WTC11 (cell line): ENCODE results near the gene CTXN1. TPM values are rescaled to one million over a fixed set of nuclear protein-coding genes. Genes with fewer than 3 reads are reported as not detected.
A peak's percentile ranks its signal among the peaks of the same experiment; 100 is the strongest.
"Not testable (repeated sequence)": the region's sequence is repeated elsewhere in the genome, so short reads cannot be mapped to it uniquely, and the experiment has no call there.

Experiments used
- ATAC-seq: fragments of 200-7000 bp; cut with Tn5 transposase; 2 replicates; pipeline ENCODE4 v1.10.0; 2021; ENCODE audit warnings: mild to moderate bottlenecking, moderate library complexity
- CTCF ChIA-PET: fragments of 300-600 bp; sonication (Branson Sonifier 250); formaldehyde crosslinking; loops from one replicate; lab custom pipeline; 2021; ENCODE audit warnings: antibody characterized with exemption; lab: Charles Lee
- POLR2A ChIA-PET: fragments of 350-600 bp; sonication (Branson Sonifier 250); formaldehyde crosslinking; loops from one replicate; lab custom pipeline; 2021; ENCODE audit warnings: antibody characterized with exemption; lab: Charles Lee
- DNase-seq: peaks from one replicate; pipeline ENCODE4 v3.0.0; 2021; ENCODE audit warnings: low spot score
- H3K27ac Mint-ChIP-seq: 2 replicates; pipeline ENCODE4 v1.8.0; 2021; ENCODE audit warnings: mixed read lengths
- H3K27me3 Mint-ChIP-seq: 2 replicates; pipeline ENCODE4 v1.8.0; 2021; ENCODE audit warnings: low read depth, mild to moderate bottlenecking, moderate library complexity, mixed read lengths
- H3K36me3 Mint-ChIP-seq: 2 replicates; pipeline ENCODE4 v1.8.0; 2021; ENCODE audit warnings: mixed read lengths
- H3K4me1 Mint-ChIP-seq: 2 replicates; pipeline ENCODE4 v1.8.0; 2022; ENCODE audit warnings: mixed read lengths
- H3K4me3 Mint-ChIP-seq: 2 replicates; pipeline ENCODE4 v1.8.0; 2021; ENCODE audit warnings: mild to moderate bottlenecking, moderate library complexity, mixed read lengths
- H3K9me3 Mint-ChIP-seq: 2 replicates; pipeline ENCODE4 v1.8.0; 2021; ENCODE audit warnings: mixed read lengths
- ARID4B ChIP-seq: sonication (generic); formaldehyde crosslinking; IDR thresholded peaks from 2 replicates; pipeline ENCODE4 v1.8.0; 2023; ENCODE audit warnings: missing genetic modification reagents, mild to moderate bottlenecking, borderline replicate concordance
- ATF1 ChIP-seq: sonication (generic); formaldehyde crosslinking; IDR thresholded peaks from 2 replicates; pipeline ENCODE4 v1.8.1; 2023; ENCODE audit warnings: mild to moderate bottlenecking, moderate library complexity, missing genetic modification reagents
- ATF6 ChIP-seq: sonication (generic); formaldehyde crosslinking; IDR thresholded peaks from 2 replicates; pipeline ENCODE4 v1.8.1; 2023; ENCODE audit warnings: mild to moderate bottlenecking, missing genetic modification reagents
- CDX4 ChIP-seq: fragments of 250-450 bp; sonication (Bioruptor Pico); IDR thresholded peaks from 2 replicates; pipeline ENCODE4 v1.9.0; 2021; ENCODE audit warnings: moderate library complexity, mild to moderate bottlenecking, inconsistent platforms, borderline replicate concordance
- CREB1 ChIP-seq: sonication (generic); formaldehyde crosslinking; IDR thresholded peaks from 2 replicates; pipeline ENCODE4 v1.8.0; 2023; ENCODE audit warnings: mild to moderate bottlenecking, missing genetic modification reagents
- CREM ChIP-seq: sonication (generic); formaldehyde crosslinking; IDR thresholded peaks from 2 replicates; pipeline ENCODE4 v1.8.1; 2022; ENCODE audit warnings: mild to moderate bottlenecking, missing genetic modification reagents, moderate library complexity
- E2F1 ChIP-seq: sonication (generic); formaldehyde crosslinking; IDR thresholded peaks from 2 replicates; pipeline ENCODE4 v1.8.0; 2022; ENCODE audit warnings: mild to moderate bottlenecking, missing genetic modification reagents
- GTF2I ChIP-seq: fragments of 250-450 bp; sonication (Bioruptor Pico); conservative IDR thresholded peaks from 2 replicates; pipeline ENCODE4 v1.4.0; 2021; ENCODE audit warnings: mild to moderate bottlenecking
- HMGA2 ChIP-seq: fragments of 250-450 bp; sonication (Bioruptor Pico); IDR thresholded peaks from 2 replicates; pipeline ENCODE4 v1.4.0; 2021; ENCODE audit warnings: mild to moderate bottlenecking, moderate library complexity
- MXD4 ChIP-seq: fragments of 250-450 bp; sonication (Bioruptor Pico); IDR thresholded peaks from 2 replicates; pipeline ENCODE4 v1.8.0; 2021; ENCODE audit warnings: mild to moderate bottlenecking, moderate library complexity, borderline replicate concordance
- NFE2L1 ChIP-seq: sonication (generic); formaldehyde crosslinking; IDR thresholded peaks from 2 replicates; pipeline ENCODE4 v1.8.1; 2023; ENCODE audit warnings: missing genetic modification reagents
- NR2C2 ChIP-seq: sonication (generic); formaldehyde crosslinking; IDR thresholded peaks from 2 replicates; pipeline ENCODE4 v1.8.0; 2022; ENCODE audit warnings: mild to moderate bottlenecking, missing genetic modification reagents
- RORB ChIP-seq: fragments of 250-450 bp; sonication (Bioruptor Pico); IDR thresholded peaks from 2 replicates; pipeline ENCODE4 v1.9.0; 2021; ENCODE audit warnings: mild to moderate bottlenecking
- STAT6 ChIP-seq: sonication (generic); formaldehyde crosslinking; conservative IDR thresholded peaks from 2 replicates; pipeline ENCODE4 v1.8.1; 2023; ENCODE audit warnings: mild to moderate bottlenecking, low read depth, missing genetic modification reagents, moderate library complexity
- ZNF121 ChIP-seq: sonication (generic); formaldehyde crosslinking; IDR thresholded peaks from 2 replicates; pipeline ENCODE4 v1.8.0; 2023; ENCODE audit warnings: missing genetic modification reagents
- ZNF219 ChIP-seq: sonication (generic); formaldehyde crosslinking; IDR thresholded peaks from 2 replicates; pipeline ENCODE4 v1.8.0; 2023; ENCODE audit warnings: missing genetic modification reagents, mild to moderate bottlenecking, borderline replicate concordance
- ZNF425 ChIP-seq: fragments of 250-450 bp; sonication (Bioruptor Pico); conservative IDR thresholded peaks from 2 replicates; pipeline ENCODE4 v1.9.0; 2021; ENCODE audit warnings: mild to moderate bottlenecking
- ZSCAN18 ChIP-seq: fragments of 250-450 bp; sonication (Bioruptor Pico); IDR thresholded peaks from 2 replicates; pipeline ENCODE4 v2.1.2; 2022; ENCODE audit warnings: mild to moderate bottlenecking, moderate library complexity
- total RNA-seq: library from RNA; stranded (reverse); gene quantifications from 3 replicates; pipeline ENCODE4 v1.2.3, GENCODE V29; 2021

CTXN1 gene
- total RNA-seq, 1 experiment from 2014 or later = 48.2 TPM

GRCh38 chr19:7961920-7962626 is 36.1 kb upstream of the CTXN1 start:
- H3K4me1 Mint-ChIP-seq = peaks cover 2% of the 10 kb centered on the region; the same call in 1 of the 2 replicates
- TF ChIP-seq MXD4 (CRISPR knock-in tag) = no peak
- TF ChIP-seq ARID4B (CRISPR knock-in tag) = no peak
- no peak for TF ChIP-seq RORB (CRISPR knock-in tag)
- no peak for TF ChIP-seq CREM (CRISPR knock-in tag)
- TF ChIP-seq ATF1 = no peak
- no peak for TF ChIP-seq GTF2I (CRISPR knock-in tag)
- TF ChIP-seq CDX4 (CRISPR knock-in tag) = no peak
- no peak for TF ChIP-seq ATF6
- TF ChIP-seq ZNF121 (CRISPR knock-in tag) = no peak
- TF ChIP-seq ZNF425 (CRISPR knock-in tag) = no peak
- no peak for TF ChIP-seq ZNF219 (CRISPR knock-in tag)
- no peak for TF ChIP-seq STAT6 (CRISPR knock-in tag)
- no peak for TF ChIP-seq ZSCAN18
- no peak for TF ChIP-seq NFE2L1
- no peak for TF ChIP-seq HMGA2 (CRISPR knock-in tag)
- TF ChIP-seq E2F1 (CRISPR knock-in tag) = no peak
- TF ChIP-seq NR2C2 (CRISPR knock-in tag) = no peak
- TF ChIP-seq CREB1 (CRISPR knock-in tag) = no peak
- TF ChIP-seq, all 79 proteins: peak for 0
- Mint-ChIP-seq H3K9me3 (no peaks in the 10 kb centered on the region), H3K4me3 (no peak overlapping the region), H3K27ac (peak overlapping the region; percentile 17), H3K27me3 (no peaks in the 10 kb centered on the region), H3K36me3 (peaks cover 49% of the 10 kb centered on the region)
- ChIA-PET POLR2A (no interaction called here), CTCF (no interaction called here)
- DNase-seq = no peak
- no peak for ATAC-seq

GRCh38 chr19:7961082-7961481 is 35.1 kb upstream of the CTXN1 start:
- ATAC-seq, H3K9me3 Mint-ChIP-seq, H3K27ac Mint-ChIP-seq, H3K4me3 Mint-ChIP-seq, H3K4me1 Mint-ChIP-seq, H3K27me3 Mint-ChIP-seq, DNase-seq: not testable (repeated sequence)
- POLR2A ChIA-PET = interaction anchor here (0.5 to 1.0 kb wide), 3 partner anchors 9 to 94 kb away, joined by 3 read pairs; partner anchors contain the start of gene TIMM44
- peaks cover 41% of the 10 kb centered on the region for H3K36me3 Mint-ChIP-seq
- CTCF ChIA-PET = interaction anchor here (1.0 to 2.2 kb wide), 3 partner anchors 9 to 41 kb away, joined by 4 to 16 read pairs (median 7); no protein-coding TSS in a partner anchor
